ENCODE data around the gene CDKN2B-AS1. TPM values are rescaled to one million over a fixed set of nuclear protein-coding genes. Genes with fewer than 3 reads are reported as not detected.

Gene CDKN2B-AS1
- polyA plus RNA-seq, 2 of the 4 experiments (the other 2 are of a cell fraction): not detected

DNA sequence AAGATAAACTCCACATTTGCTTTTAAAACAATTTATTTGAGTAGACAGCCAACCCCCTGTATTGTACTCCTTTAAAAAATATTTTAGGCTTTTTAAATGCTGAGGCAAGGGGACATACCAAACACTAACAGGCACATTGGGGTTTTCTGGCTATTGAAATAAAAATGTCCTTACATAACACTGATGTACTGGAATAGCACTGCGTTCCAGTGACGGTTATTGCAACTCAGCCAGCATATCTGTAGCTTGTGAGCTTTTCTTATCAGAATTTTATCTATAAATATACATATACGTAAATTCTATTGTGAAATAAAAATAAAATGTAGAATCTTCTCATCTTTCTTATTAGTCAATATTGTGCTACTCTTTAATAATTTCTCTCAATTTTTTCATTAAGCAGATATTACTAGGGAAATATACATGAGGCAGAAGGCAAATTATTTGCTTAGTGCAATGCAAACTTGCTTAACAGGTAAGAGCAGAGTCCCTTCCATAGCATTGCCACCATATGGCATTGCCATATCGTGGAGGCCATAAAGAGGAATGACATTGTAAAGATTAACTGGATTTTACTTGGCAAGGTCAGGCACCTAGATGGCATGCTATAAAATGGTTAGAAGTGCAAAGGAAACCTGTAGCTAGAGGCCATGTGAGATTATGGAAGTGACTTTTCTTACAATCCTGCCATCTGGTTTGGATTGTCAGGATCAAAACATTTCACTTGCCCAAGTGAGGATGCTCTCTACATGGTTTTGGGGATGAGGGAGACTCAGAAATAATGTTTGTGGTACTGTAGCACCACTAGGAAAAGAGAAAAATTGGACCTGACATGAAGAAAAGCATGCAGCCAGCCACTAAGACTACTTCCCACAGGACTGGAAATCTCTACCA, 109.3 kb downstream of the CDKN2B-AS1 start (continued):
- TF ChIP-seq, protein P1, sequence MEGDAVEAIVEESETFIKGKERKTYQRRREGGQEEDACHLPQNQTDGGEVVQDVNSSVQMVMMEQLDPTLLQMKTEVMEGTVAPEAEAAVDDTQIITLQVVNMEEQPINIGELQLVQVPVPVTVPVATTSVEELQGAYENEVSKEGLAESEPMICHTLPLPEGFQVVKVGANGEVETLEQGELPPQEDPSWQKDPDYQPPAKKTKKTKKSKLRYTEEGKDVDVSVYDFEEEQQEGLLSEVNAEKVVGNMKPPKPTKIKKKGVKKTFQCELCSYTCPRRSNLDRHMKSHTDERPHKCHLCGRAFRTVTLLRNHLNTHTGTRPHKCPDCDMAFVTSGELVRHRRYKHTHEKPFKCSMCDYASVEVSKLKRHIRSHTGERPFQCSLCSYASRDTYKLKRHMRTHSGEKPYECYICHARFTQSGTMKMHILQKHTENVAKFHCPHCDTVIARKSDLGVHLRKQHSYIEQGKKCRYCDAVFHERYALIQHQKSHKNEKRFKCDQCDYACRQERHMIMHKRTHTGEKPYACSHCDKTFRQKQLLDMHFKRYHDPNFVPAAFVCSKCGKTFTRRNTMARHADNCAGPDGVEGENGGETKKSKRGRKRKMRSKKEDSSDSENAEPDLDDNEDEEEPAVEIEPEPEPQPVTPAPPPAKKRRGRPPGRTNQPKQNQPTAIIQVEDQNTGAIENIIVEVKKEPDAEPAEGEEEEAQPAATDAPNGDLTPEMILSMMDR (IDR thresholded peaks at IDR 0.05): no peak
- TF ChIP-seq RARB (CRISPR knock-in tag; IDR thresholded peaks at IDR 0.05) (no peak), CHD4 (IDR thresholded peaks at IDR 0.05; ENCODE audit: borderline replicate concordance) (no peak)

DNA sequence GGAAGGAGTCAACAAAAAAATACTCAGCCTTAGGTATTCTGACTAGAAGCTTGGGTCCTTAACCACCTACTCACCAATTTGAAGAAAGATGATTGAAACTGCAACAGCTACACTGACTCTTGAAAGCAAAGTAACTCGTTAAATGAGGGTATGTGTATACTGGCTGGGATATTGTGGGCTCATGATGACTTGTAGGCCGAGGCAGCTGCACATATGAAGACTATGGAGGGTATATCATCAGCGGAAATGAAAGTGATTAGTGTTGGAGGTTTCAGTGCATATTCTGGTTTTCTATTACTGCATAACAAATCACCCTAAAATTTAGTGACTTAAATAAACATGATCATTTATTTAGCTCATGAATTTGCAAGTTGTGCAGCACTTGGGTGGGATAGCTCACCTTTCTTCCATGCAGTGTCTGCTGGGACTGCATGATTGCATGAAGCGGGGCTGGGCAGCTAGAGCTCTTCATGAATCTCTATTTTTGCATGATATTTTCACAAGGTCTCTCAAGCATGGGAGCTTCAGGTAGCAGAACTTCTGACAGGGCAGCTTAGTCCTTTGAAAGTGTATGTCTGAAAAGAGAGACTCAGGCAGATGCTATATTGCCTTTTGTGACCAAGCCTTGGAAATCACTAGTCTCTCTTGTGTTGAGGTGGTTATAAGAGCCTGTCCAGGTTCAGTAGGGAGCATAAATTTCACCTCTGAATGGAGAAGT, 110.6 kb downstream of the CDKN2B-AS1 start:
- POLR2A ChIA-PET: no interaction called here

DNA sequence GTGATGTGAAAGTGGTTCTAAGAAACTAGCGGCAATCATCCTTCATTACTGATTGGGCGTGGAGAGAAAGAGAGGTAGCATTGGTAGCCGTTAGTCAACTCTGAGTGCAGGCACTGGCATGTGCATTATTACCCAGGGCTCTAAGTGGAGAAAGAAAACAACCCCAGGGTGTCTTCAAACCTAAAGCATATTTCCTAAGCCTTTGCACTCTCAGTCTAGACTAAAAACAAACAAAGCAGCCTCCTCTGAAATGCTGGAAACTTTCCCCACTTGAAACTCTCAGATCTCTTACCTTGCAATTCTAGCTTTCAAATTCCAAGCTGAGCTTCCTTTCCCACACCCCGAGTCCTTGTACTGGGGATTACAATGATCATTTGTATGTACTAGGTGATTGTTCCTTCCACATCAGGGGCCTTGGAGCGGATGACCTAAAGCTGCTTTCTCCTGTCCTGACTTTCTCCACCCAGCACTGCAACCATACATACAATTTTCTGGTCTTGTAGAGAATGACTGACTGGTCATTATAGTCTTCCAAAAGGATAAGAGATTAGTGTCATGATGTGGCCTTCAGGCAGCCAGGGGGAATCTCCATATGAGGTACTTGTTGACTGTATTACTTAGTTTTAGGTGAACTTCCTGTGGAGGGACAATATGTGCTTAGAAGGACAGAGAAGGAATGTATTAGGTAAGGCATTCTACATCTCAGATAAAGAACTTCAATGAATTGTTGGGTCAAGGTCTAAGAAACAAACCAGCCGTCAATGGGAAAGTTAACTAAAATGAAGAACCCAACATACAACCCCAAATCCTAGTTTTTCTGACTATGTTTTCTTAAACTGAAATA, 112.8 kb downstream of the CDKN2B-AS1 start:
- ChIA-PET POLR2A (no interaction called here), CTCF (no interaction called here)
- TF ChIP-seq ZC3H11A (IDR thresholded peaks at IDR 0.05): no peak
- no peak for TF ChIP-seq MAFK (IDR thresholded peaks at IDR 0.05; ENCODE audit: partially characterized antibody)
- no peak for TF ChIP-seq EHF (CRISPR knock-in tag; IDR thresholded peaks at IDR 0.05)
- TF ChIP-seq RNF2 (IDR thresholded peaks at IDR 0.05; ENCODE audit: borderline replicate concordance, low read depth): no peak
- TF ChIP-seq JUNB (IDR thresholded peaks at IDR 0.05): no peak
- TF ChIP-seq NR3C1 (IDR thresholded peaks at IDR 0.05): no peak
- no peak for TF ChIP-seq SREBF2 (IDR thresholded peaks at IDR 0.05)
- no peaks in the 10 kb centered on the region for H3K4me1 ChIP-seq
- no CpG with 5 or more reads among the region's 6 CpGs for WGBS (ENCODE audit: missing lambda C conversion rate)
- DNase-seq (ENCODE audit: low read depth in 1 of 2, low spot score in 1 of 2): no peak
- FAIRE-seq: no peak
- H3K4me2 ChIP-seq: no peak overlapping the region
- no peaks in the 10 kb centered on the region for H3K9me3 ChIP-seq
- H3K4me3 ChIP-seq: no peak overlapping the region
- ATAC-seq: no peak
- no peak overlapping the region for H3K27ac ChIP-seq

More for the DNA sequence above, 110.6 kb downstream of the CDKN2B-AS1 start:
- ATAC-seq (no peak), FAIRE-seq (no peak), DNase-seq (ENCODE audit: low read depth in 1 of 2, low spot score in 1 of 2) (no peak)
- Histone ChIP-seq H3K27ac (no peak overlapping the region), H3K4me3 (no peak overlapping the region), H3K4me1 (no peaks in the 10 kb centered on the region), H3K9me3 (no peaks in the 10 kb centered on the region), H3K4me2 (no peak overlapping the region)
- CTCF ChIA-PET: no interaction called here
- TF ChIP-seq FOSB (CRISPR knock-in tag; IDR thresholded peaks at IDR 0.05) (no peak), TFCP2L1 (CRISPR knock-in tag; IDR thresholded peaks at IDR 0.05) (no peak), TP53 (CRISPR knock-in tag; IDR thresholded peaks at IDR 0.05) (no peak), NPAS2 (CRISPR knock-in tag; IDR thresholded peaks at IDR 0.05; ENCODE audit: borderline replicate concordance) (no peak), HOXA7 (CRISPR knock-in tag; IDR thresholded peaks at IDR 0.05) (no peak), POLR2A (IDR thresholded peaks at IDR 0.05; ENCODE audit: low read length) (no peak)
- TF ChIP-seq, protein P2, sequence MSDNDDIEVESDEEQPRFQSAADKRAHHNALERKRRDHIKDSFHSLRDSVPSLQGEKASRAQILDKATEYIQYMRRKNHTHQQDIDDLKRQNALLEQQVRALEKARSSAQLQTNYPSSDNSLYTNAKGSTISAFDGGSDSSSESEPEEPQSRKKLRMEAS (IDR thresholded peaks at IDR 0.05): no peak
- no CpG with 5 or more reads among the region's 4 CpGs for WGBS (ENCODE audit: missing lambda C conversion rate)
